K562 (cell line): ENCODE measurements around the gene HLA-DOA. TPM values are rescaled to one million over a fixed set of nuclear protein-coding genes. Genes with fewer than 3 reads are reported as not detected.

Source experiments
- BMI1 ChIP-seq: fragments of 150-350 bp; IDR thresholded peaks from 2 replicates; pipeline ENCODE4 v1.6.1; 2014; ENCODE audit warnings: low read length
- BRCA1 ChIP-seq, 2 experiments: fragments of 450-650 bp in 1 of 2; sonication (generic) in 1 of 2; formaldehyde crosslinking in 1 of 2; IDR thresholded peaks; 2 replicates each; pipeline versions ENCODE4 v1.5.0 to v1.6.1; 2017 to 2020; ENCODE audit warnings: mild to moderate bottlenecking in 1 of 2, missing genetic modification reagents in 1 of 2
- CHD2 ChIP-seq: IDR thresholded peaks from 2 replicates; pipeline ENCODE4 v1.6.1; 2011; ENCODE audit warnings: low read depth, low read length
- CREB3L1 ChIP-seq: fragments of 450-650 bp; IDR thresholded peaks from 2 replicates; pipeline ENCODE4 v1.6.1; 2014; ENCODE audit warnings: low read depth, mild to moderate bottlenecking, moderate library complexity, borderline replicate concordance
- ELF4 ChIP-seq: fragments of 450-650 bp; formaldehyde crosslinking; IDR thresholded peaks from 2 replicates; pipeline ENCODE4 v1.4.0; 2022; ENCODE audit warnings: missing genetic modification characterization
- ETV5 ChIP-seq: sonication (generic); formaldehyde crosslinking; IDR thresholded peaks from 2 replicates; pipeline ENCODE4 v1.4.0; 2020; ENCODE audit warnings: low read depth, mild to moderate bottlenecking, missing genetic modification reagents
- HNRNPUL1 ChIP-seq: fragments of 200-400 bp; formaldehyde crosslinking; IDR thresholded peaks from 2 replicates; pipeline ENCODE4 v1.6.1; 2017; ENCODE audit warnings: low read length
- MAZ ChIP-seq, 2 experiments: fragments of 450-650 bp in 1 of 2; sonication (generic) in 1 of 2; formaldehyde crosslinking; IDR thresholded peaks in 1 of 2; conservative IDR thresholded peaks in 1 of 2; 2 replicates each; pipeline versions ENCODE4 v1.4.0 to v1.5.0; 2020; ENCODE audit warnings: mild to moderate bottlenecking in 1 of 2, missing genetic modification reagents in 1 of 2
- MBD1 ChIP-seq: fragments of 250-450 bp; sonication (Bioruptor Pico); IDR thresholded peaks from 2 replicates; pipeline ENCODE4 v1.8.0; 2022; ENCODE audit warnings: inconsistent platforms
- RBM25 ChIP-seq: fragments of 200-400 bp; formaldehyde crosslinking; IDR thresholded peaks from 2 replicates; pipeline ENCODE4 v1.6.1; 2018; ENCODE audit warnings: low read length, low read depth, moderate library complexity; ENCODE audit not compliant: severe bottlenecking
- SMARCA4 ChIP-seq: fragments of 450-650 bp; IDR thresholded peaks from 2 replicates; pipeline ENCODE4 v1.6.1; 2016
- TEAD1 ChIP-seq, 2 experiments: fragments of 450-650 bp in 1 of 2; sonication (generic) in 1 of 2; formaldehyde crosslinking; IDR thresholded peaks; 2 replicates each; pipeline versions ENCODE4 v1.4.0 to v1.8.0; 2020 to 2022; ENCODE audit warnings: mild to moderate bottlenecking in 2 of 2, missing genetic modification reagents in 1 of 2
- ZBTB40 ChIP-seq, 2 experiments: fragments of 450-650 bp in 1 of 2; sonication (generic) in 1 of 2; formaldehyde crosslinking in 1 of 2; IDR thresholded peaks; 2 replicates each; pipeline versions ENCODE4 v1.7.1 to v1.9.0; 2016 to 2022; ENCODE audit warnings: inconsistent platforms in 1 of 2, mild to moderate bottlenecking in 1 of 2, missing genetic modification reagents in 1 of 2
- ZNF316 ChIP-seq: fragments of 450-650 bp; IDR thresholded peaks from 2 replicates; pipeline ENCODE4 v1.6.1; 2016
- polyA plus RNA-seq, 8 experiments: library from polyadenylated mRNA; depleted of rRNA in 4 of 8; stranded (reverse) in 5 of 8; unstranded in 3 of 8; fragments of >200 nt; fragmentation: Nextera tagmentation in 2 of 8; fragmentation: Illumina TruSeq in 1 of 8; extraction: Ambion mirVana in 2 of 8; extraction: Trizol in 1 of 8; gene quantifications; 2 replicates each; pipeline versions ENCODE4 v1.2.1 to v1.2.3, GENCODE V29; 2011 to 2014; ENCODE audit warnings: inconsistent platforms in 1 of 8, missing spikeins in 1 of 8
- total RNA-seq, 7 experiments: library from RNA; depleted of rRNA in 6 of 7; stranded (reverse); fragments of >200 nt in 6 of 7; fragmentation: Illumina TruSeq in 2 of 7; extraction: Trizol in 2 of 7; gene quantifications; 2 replicates each; pipeline versions ENCODE4 v1.2.1 to v1.2.3, GENCODE V29; 2011 to 2021; ENCODE audit warnings: low replicate concordance in 1 of 7

Gene HLA-DOA
- total and polyA plus RNA-seq, 9 of the 15 experiments (the other 6 are each of a cell fraction or from before 2014, with no cell fraction given), result 0.07 TPM; not detected in 8

- TF ChIP-seq ZBTB40 (IDR thresholded peaks at IDR 0.05), result peak; percentile 44; the same call in 1 of the 2 replicates
- no peak for TF ChIP-seq ZBTB40 (CRISPR knock-in tag; IDR thresholded peaks at IDR 0.05)
- TF ChIP-seq CHD2, result peak; percentile 7; the same call in 1 of the 2 replicates
- peak; percentile 69; the same call in 1 of the 2 replicates for TF ChIP-seq HNRNPUL1
- no peak for TF ChIP-seq MAZ (CRISPR knock-in tag; conservative IDR thresholded peaks at IDR 0.05 in 1 of 2, IDR thresholded peaks at IDR 0.05 in 1 of 2)
- no peak for TF ChIP-seq BRCA1 (IDR thresholded peaks at IDR 0.05)
- peak; percentile 13; the same call in 1 of the 2 replicates for TF ChIP-seq BRCA1 (CRISPR knock-in tag; IDR thresholded peaks at IDR 0.05)
- peak; percentile 38; the same call in 1 of the 2 replicates for TF ChIP-seq BMI1
- TF ChIP-seq RBM25, result no peak
- no peak for TF ChIP-seq SMARCA4
- TF ChIP-seq ZNF316, result peak; percentile 50
- TF ChIP-seq ETV5 (CRISPR knock-in tag), result 0 out of 2 replicates have a peak, but pooled peaks have one; percentile 2
- TF ChIP-seq TEAD1 (CRISPR knock-in tag; IDR thresholded peaks at IDR 0.05), result 0 out of 4 replicates have a peak, but pooled peaks of 1 of the 2 experiments have one; percentile 1
- peak; percentile 19; the same call in 1 of the 2 replicates for TF ChIP-seq ELF4 (CRISPR knock-in tag)
- no peak for TF ChIP-seq CREB3L1
- no peak for TF ChIP-seq MBD1 (CRISPR knock-in tag)
Measured at GRCh38 chr6:32973144-32974015, 36.0 kb downstream of the HLA-DOA start (continued).
